Measurements from ENCODE around the gene FGF14. TPM values are rescaled to one million over a fixed set of nuclear protein-coding genes. Genes with fewer than 3 reads are reported as not detected.

Gene FGF14
- total RNA-seq, 1 donor from 2014 or later = 0.06 TPM

GRCh38 chr13:102250448-102250847 is 151.4 kb downstream of the FGF14 start:
- DNase-seq (ENCODE audit: low read depth) = no peak
- TF ChIP-seq, protein P1, sequence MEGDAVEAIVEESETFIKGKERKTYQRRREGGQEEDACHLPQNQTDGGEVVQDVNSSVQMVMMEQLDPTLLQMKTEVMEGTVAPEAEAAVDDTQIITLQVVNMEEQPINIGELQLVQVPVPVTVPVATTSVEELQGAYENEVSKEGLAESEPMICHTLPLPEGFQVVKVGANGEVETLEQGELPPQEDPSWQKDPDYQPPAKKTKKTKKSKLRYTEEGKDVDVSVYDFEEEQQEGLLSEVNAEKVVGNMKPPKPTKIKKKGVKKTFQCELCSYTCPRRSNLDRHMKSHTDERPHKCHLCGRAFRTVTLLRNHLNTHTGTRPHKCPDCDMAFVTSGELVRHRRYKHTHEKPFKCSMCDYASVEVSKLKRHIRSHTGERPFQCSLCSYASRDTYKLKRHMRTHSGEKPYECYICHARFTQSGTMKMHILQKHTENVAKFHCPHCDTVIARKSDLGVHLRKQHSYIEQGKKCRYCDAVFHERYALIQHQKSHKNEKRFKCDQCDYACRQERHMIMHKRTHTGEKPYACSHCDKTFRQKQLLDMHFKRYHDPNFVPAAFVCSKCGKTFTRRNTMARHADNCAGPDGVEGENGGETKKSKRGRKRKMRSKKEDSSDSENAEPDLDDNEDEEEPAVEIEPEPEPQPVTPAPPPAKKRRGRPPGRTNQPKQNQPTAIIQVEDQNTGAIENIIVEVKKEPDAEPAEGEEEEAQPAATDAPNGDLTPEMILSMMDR (conservative IDR thresholded peaks at IDR 0.05; ENCODE audit: low read depth, low read length) = no peak

DNA sequence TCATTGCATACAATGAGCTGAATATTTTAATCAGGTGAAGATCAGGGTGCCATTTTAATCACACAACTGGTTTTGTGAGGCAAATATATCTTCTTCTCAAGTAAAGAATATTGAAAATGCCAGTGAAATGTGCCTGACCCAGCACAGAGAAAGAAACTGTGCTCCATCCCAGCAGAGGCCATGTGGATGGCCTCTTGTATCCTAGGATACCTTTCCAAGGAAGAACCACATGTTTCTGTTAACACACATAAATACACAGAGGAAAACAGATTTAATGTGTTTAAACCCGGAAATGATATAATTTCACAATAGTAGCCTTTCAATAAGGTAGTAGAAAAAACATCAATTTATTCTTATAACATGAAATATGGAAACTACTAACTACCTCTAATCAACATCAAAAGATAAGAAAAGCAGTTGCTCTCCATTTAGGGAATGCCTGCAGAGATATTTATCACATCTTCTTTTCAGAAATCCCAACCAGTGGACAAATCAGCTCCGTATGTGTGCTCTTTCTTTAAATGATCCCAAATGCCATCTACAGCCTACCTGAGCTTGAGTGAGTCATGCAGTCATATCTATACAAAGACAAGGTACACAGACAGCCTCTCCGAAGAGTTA is 157.1 kb downstream of the FGF14 start:
- TF ChIP-seq, protein P1 (conservative IDR thresholded peaks at IDR 0.05; ENCODE audit: low read depth, low read length) = no peak
- DNase-seq (ENCODE audit: low read depth) = no peak
- H3K4me3 ChIP-seq (ENCODE audit: low read depth, low read length) = no peak overlapping the region

More at GRCh38 chr13:102250448-102250847, 151.4 kb downstream of the FGF14 start:
- H3K4me3 ChIP-seq (ENCODE audit: low read depth, low read length) = no peak overlapping the region

- TF ChIP-seq, protein P1 (conservative IDR thresholded peaks at IDR 0.05; ENCODE audit: low read depth, low read length) = no peak
- H3K4me3 ChIP-seq (ENCODE audit: low read depth, low read length) = no peak overlapping the region
- DNase-seq (ENCODE audit: low read depth) = no peak
These were observed 161.7 kb downstream of the FGF14 start for GRCh38 chr13:102240110-102240509.

DNA sequence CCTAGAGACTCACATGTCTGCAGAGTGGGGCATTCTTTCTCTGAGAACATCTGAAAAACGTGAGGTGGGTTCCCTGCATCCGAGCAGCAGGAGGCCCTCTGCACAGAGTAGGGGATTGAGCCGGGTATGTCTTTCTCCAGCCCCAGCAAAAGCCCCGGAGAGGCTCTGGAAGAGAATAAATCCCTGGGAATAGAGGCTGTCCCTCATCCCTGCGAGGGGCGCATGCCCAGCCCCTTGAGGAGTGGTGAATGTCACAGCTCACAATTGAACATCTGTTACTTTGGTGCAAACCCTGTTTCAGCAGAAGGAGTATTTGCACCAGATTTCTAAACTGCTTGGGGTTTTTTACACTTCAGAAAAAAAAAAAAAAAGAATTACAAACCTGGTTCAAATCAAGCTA is 164.6 kb downstream of the FGF14 start:
- H3K4me3 ChIP-seq (ENCODE audit: low read depth, low read length) = no peak overlapping the region
- TF ChIP-seq, protein P1 (conservative IDR thresholded peaks at IDR 0.05; ENCODE audit: low read depth, low read length) = no peak
- DNase-seq (ENCODE audit: low read depth) = no peak

DNA sequence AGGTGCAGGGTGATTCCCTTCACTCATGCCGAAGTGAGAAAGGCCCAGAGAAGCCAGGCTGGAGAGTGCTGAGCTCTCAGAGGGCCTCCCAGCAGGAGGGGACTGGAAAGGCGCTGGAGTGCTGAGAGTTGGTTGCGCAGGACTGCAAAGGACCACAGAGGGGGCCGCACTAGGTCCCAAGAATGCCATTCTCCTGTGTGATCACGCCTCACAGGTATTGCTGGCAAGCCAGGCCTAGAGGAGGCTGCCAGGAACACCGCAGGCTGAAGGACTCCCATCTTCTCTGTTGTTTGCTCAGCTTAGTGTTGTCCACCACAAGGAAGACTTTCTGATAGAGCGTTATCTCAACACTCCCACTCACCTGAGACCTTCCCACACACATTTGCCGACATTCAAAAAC is 165.0 kb downstream of the FGF14 start:
- no peak for DNase-seq (ENCODE audit: low read depth)
- TF ChIP-seq, protein P1 (conservative IDR thresholded peaks at IDR 0.05; ENCODE audit: low read depth, low read length) = no peak
- no peak overlapping the region for H3K4me3 ChIP-seq (ENCODE audit: low read depth, low read length)

DNA sequence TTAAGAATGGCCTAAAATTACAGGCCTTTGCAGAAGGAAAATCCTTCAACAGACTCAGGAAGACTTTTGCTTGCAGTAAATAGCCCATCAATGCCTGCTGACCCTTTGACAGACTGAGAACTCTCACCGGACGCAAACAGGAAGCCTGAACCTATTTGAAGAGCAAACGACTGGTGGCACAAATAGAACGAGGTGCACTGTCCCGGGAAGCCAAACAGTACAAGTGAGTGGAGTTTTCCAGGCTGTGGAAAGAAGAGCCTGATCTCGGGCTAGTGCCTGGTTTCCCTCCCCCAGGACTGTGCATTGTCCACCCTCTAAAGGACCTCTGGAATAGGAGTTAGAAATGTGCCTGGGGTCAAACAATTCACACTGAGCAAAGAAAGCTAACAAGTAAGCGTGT is 165.5 kb downstream of the FGF14 start:
- no peak for DNase-seq (ENCODE audit: low read depth)
- TF ChIP-seq, protein P1 (conservative IDR thresholded peaks at IDR 0.05; ENCODE audit: low read depth, low read length) = no peak
- H3K4me3 ChIP-seq (ENCODE audit: low read depth, low read length) = no peak overlapping the region

- no peak overlapping the region for H3K4me3 ChIP-seq (ENCODE audit: low read depth, low read length)
- TF ChIP-seq, protein P1 (conservative IDR thresholded peaks at IDR 0.05; ENCODE audit: low read depth, low read length) = no peak
- DNase-seq (ENCODE audit: low read depth) = no peak
These were observed 166.2 kb downstream of the FGF14 start for GRCh38 chr13:102235689-102236088.
